NT2/D1 (cell line): ENCODE data around the gene GULP1.

Experiments used
- DNase-seq: peaks from one replicate; pipeline ENCODE4 v3.0.0-alpha.2; 2011; ENCODE audit warnings: low read depth, low spot score
- H3K27me3 ChIP-seq: 2 replicates; pipeline ENCODE4 v1.6.0; 2011; ENCODE audit warnings: mild to moderate bottlenecking; ENCODE audit not compliant: insufficient read length, insufficient read depth
- H3K36me3 ChIP-seq: 2 replicates; pipeline ENCODE4 v1.6.1; 2011; ENCODE audit warnings: mild to moderate bottlenecking, low read length, mixed read lengths; ENCODE audit not compliant: insufficient read depth, insufficient read length
- H3K4me1 ChIP-seq: 2 replicates; pipeline ENCODE4 v1.5.1; 2011; ENCODE audit not compliant: insufficient read depth, insufficient read length
- H3K4me3 ChIP-seq: 2 replicates; pipeline ENCODE4 v1.5.1; 2011; ENCODE audit warnings: low read depth; ENCODE audit not compliant: insufficient read length
- H3K9ac ChIP-seq: 2 replicates; pipeline ENCODE4 v1.6.0; 2011; ENCODE audit warnings: low read depth; ENCODE audit not compliant: insufficient read length
- H3K9me3 ChIP-seq: 2 replicates; pipeline ENCODE4 v1.5.1; 2011; ENCODE audit warnings: mild to moderate bottlenecking, low read length; ENCODE audit not compliant: insufficient read depth
- SUZ12 ChIP-seq: IDR thresholded peaks from 2 replicates; pipeline ENCODE4 v1.6.1; 2011; ENCODE audit not compliant: insufficient read length, insufficient read depth; ENCODE audit errors: extremely low read depth
- YY1 ChIP-seq: IDR thresholded peaks from 2 replicates; pipeline ENCODE4 v1.6.1; 2011; ENCODE audit not compliant: insufficient read length, insufficient read depth
- ZNF274 ChIP-seq: IDR thresholded peaks from 2 replicates; pipeline ENCODE4 v1.6.1; 2011; ENCODE audit warnings: mild to moderate bottlenecking, low read depth, low read length

The GULP1 gene

DNA sequence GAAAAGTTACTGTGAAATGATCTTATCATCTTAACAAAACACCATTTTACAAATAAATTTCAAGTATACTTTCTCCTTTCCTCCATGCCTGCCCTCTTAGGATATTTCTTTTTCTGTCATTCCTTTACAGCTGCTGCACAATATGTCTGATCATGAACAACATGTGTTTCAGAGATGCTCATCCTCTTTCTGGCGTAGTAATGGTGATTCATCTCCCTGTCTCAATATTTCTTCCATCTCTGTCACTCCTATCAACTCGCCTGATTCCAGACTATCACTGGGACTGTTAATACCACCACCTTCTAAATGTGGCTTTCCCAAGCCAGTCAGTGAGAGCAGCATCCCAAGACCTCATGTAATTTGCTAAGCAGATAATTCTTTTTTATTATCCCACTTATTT lies 290.5 kb downstream of the GULP1 start:
- H3K4me3 ChIP-seq: no peak overlapping the region
- no peak for TF ChIP-seq ZNF274
- TF ChIP-seq YY1: no peak
- no peak for TF ChIP-seq SUZ12
- H3K9me3 ChIP-seq: no peaks in the 10 kb centered on the region
- H3K36me3 ChIP-seq: peaks cover 6% of the 10 kb centered on the region
- H3K4me1 ChIP-seq: no peaks in the 10 kb centered on the region
- no peak overlapping the region for H3K9ac ChIP-seq
- no peaks in the 10 kb centered on the region for H3K27me3 ChIP-seq
- DNase-seq: no peak

DNA sequence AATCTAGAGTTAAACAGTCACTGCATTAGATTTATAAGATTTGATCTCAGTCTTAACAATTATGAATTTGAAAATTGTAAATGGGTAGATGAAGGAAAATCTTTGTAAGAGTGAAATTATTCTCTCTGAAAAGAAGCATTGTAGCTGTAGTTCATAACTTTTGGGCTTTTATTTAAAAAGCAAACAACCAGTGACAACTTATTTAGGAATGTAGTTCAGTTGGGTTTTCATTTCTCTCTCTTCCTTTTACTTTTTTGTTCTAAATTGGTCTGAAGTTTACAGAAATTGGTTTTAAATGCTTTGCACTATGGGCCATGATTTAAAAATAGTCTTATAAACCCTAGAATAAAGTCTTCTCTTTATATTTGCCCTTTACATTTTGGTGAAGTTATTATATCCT lies 296.6 kb downstream of the GULP1 start:
- no peak overlapping the region for H3K9ac ChIP-seq
- TF ChIP-seq ZNF274 (no peak), YY1 (no peak), SUZ12 (no peak)
- DNase-seq: no peak
- H3K36me3 ChIP-seq: peaks cover 6% of the 10 kb centered on the region
- no peaks in the 10 kb centered on the region for H3K27me3 ChIP-seq
- no peaks in the 10 kb centered on the region for H3K9me3 ChIP-seq
- H3K4me1 ChIP-seq: no peaks in the 10 kb centered on the region
- no peak overlapping the region for H3K4me3 ChIP-seq

DNA sequence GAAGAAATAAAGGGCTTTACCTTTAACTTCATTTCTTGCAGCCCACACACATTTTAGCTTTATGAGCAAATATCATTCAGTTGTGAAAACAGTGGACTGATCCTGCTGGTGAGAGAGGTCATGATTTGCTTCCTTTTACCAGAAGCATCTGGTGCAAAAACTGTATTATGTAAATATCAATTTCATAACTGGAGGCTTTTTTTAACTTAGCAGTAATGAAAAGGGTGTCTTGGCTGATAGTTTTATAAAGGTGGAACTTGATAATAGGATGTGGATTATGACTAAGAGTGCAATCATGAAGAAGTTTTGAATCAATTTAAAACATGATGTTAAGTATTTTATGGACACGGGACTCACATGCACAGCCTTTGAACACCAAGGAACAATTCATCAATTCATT lies 304.4 kb downstream of the GULP1 start:
- no peaks in the 10 kb centered on the region for H3K9me3 ChIP-seq
- no peaks in the 10 kb centered on the region for H3K27me3 ChIP-seq
- H3K4me1 ChIP-seq: no peaks in the 10 kb centered on the region
- DNase-seq: no peak
- H3K4me3 ChIP-seq: no peak overlapping the region
- peaks cover 3% of the 10 kb centered on the region for H3K36me3 ChIP-seq
- no peak overlapping the region for H3K9ac ChIP-seq
- no peak for TF ChIP-seq YY1
- no peak for TF ChIP-seq ZNF274

DNA sequence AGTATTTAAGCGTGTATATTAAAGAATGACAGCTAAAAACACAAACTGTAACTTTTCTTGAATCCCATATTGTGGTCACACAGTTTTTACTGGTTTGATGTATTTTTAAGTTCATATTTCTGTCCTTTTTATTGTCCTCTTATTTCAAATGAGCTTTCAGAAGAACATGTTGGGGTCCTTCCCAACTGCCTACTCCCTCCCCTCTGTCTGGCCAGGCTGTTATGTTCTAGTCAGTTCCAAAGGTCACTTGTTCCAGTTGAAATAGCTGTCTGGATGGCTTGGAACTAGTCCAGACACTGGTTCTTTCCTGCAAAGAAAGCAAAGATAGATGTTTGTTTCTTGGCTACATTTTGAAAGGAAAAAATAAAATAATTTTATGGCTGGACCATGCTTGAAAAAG lies 306.9 kb downstream of the GULP1 start:
- TF ChIP-seq SUZ12 (no peak), YY1 (no peak), ZNF274 (no peak)
- H3K4me1 ChIP-seq: no peaks in the 10 kb centered on the region
- peaks cover 3% of the 10 kb centered on the region for H3K36me3 ChIP-seq
- DNase-seq: no peak
- no peak overlapping the region for H3K4me3 ChIP-seq
- H3K9me3 ChIP-seq: no peaks in the 10 kb centered on the region
- no peak overlapping the region for H3K9ac ChIP-seq
- no peaks in the 10 kb centered on the region for H3K27me3 ChIP-seq

DNA sequence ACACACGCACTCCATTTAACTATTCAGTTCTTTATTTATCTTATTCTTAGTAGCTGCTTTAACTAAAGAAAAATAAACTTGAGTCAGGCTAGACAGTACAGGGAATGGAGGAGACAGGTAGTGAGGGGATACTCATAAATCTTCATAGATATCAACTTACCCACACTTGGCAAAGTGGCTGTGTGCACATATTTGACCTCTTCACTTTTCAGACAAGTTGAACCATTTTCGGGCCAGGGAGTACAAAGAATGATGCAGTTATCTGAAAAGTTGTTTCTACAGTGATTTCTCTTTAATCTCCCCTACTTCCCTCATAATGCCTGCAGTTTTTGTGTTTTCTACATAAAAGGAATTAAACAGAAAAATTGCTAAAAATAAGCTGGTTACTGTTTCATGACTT lies 307.5 kb downstream of the GULP1 start:
- no peak for TF ChIP-seq YY1
- TF ChIP-seq ZNF274: no peak
- TF ChIP-seq SUZ12: no peak

DNA sequence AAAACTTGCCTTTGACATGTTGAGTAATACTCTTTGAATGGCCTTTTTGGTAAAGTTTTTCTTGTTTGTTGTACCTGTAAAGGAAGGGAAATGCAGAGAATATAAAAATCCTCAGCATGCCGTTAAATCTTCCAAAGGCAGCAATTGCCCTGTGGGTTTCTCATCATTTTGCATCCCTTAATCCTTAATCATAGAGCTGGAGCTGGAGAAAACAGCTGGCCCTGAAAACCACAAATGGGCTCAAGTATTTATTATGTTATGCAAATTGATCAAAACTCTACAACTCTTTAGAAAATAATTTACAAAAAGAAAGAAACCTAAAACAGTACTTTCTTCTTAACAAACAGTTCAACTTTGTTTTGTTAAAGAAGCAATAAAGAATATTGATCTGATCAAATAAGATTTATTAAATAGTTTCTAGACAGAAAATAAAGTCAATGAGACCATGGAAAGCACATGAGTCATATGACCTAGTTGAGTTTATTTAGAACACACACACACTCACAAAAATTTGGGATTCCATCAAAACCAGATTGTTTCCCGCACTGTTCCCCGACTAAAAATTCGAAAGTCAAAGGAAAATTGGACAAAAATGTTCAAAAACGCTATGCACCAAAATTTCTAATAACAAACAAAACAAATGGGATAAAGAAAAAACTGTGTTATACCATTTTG lies 309.0 kb downstream of the GULP1 start:
- TF ChIP-seq ZNF274 (no peak), YY1 (no peak), SUZ12 (no peak)
- H3K9me3 ChIP-seq: no peaks in the 10 kb centered on the region
- H3K27me3 ChIP-seq: no peaks in the 10 kb centered on the region
- no peak for DNase-seq
- H3K36me3 ChIP-seq: peaks cover 3% of the 10 kb centered on the region
- no peaks in the 10 kb centered on the region for H3K4me1 ChIP-seq
- no peak overlapping the region for H3K9ac ChIP-seq
- no peak overlapping the region for H3K4me3 ChIP-seq

More for the DNA sequence above, 307.5 kb downstream of the GULP1 start:
- no peak overlapping the region for H3K9ac ChIP-seq
- H3K4me3 ChIP-seq: no peak overlapping the region
- H3K9me3 ChIP-seq: no peaks in the 10 kb centered on the region
- H3K27me3 ChIP-seq: no peaks in the 10 kb centered on the region
- peaks cover 3% of the 10 kb centered on the region for H3K36me3 ChIP-seq
- H3K4me1 ChIP-seq: no peaks in the 10 kb centered on the region
- DNase-seq: no peak

DNA sequence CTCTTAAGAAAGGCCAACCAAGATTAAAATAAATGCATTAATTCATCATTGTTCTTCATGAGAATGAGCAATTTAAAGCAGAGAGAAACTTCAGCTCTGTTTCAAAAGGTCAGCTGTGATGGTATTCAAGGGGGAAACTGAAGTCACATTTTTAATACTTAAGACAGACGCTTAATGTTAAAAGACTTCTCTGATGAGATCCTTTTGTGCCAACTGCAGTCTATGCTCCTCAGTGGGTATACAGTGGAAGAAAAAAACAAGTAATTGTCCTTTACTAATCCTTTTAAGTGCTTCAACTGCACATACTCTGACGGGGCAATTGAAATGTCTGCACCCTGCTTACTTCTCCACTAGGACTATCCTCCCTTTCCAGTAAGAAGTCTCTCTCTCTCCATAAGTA lies 309.7 kb downstream of the GULP1 start:
- Histone ChIP-seq H3K4me1 (no peaks in the 10 kb centered on the region), H3K9ac (no peak overlapping the region), H3K9me3 (no peaks in the 10 kb centered on the region), H3K4me3 (no peak overlapping the region), H3K36me3 (peaks cover 3% of the 10 kb centered on the region), H3K27me3 (no peaks in the 10 kb centered on the region)
- no peak for DNase-seq
- TF ChIP-seq ZNF274: no peak
- TF ChIP-seq YY1: no peak
- no peak for TF ChIP-seq SUZ12

DNA sequence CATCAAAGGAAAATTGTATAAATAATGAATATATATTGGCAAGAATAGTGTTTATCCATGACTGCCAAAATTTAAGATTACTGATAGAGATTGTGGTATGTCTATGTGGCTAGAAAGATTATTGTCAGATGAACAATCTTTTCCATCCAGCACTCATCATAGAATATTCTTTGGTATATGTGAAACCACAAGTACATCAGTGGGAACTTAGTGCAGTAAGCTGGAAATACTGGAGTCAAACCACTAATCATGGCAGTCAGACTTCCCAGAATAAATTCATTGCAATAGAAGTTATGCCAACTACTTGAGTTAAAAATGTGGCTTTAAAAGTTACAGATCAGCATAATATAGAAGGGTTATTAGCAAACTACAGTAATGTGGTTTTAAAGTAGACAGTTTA lies 310.3 kb downstream of the GULP1 start:
- TF ChIP-seq SUZ12: no peak
- TF ChIP-seq ZNF274: no peak
- TF ChIP-seq YY1: no peak
- no peaks in the 10 kb centered on the region for H3K4me1 ChIP-seq
- H3K36me3 ChIP-seq: peaks cover 3% of the 10 kb centered on the region
- DNase-seq: no peak
- H3K9me3 ChIP-seq: no peaks in the 10 kb centered on the region
- H3K4me3 ChIP-seq: no peak overlapping the region
- no peak overlapping the region for H3K9ac ChIP-seq
- no peaks in the 10 kb centered on the region for H3K27me3 ChIP-seq
